Mucosa of rectum (tissue), 2 donors: ENCODE results near the gene CRY2.

ENCODE experiments used
- H3K27ac ChIP-seq, 2 donors: one replicate each; pipeline ENCODE4 v1.7.0; 2013; ENCODE audit warnings: inconsistent platforms in 2 of 2, low read depth in 2 of 2, low read length in 2 of 2
- H3K27me3 ChIP-seq, 2 donors: one replicate each; pipeline ENCODE4 v1.7.0; 2013; ENCODE audit warnings: low read length in 2 of 2; ENCODE audit not compliant: control insufficient read depth in 2 of 2, insufficient read depth in 2 of 2
- H3K36me3 ChIP-seq, 2 donors: one replicate each; pipeline ENCODE4 v1.7.0; 2013; ENCODE audit warnings: low read length in 2 of 2; ENCODE audit not compliant: control insufficient read depth in 2 of 2, insufficient read depth in 2 of 2
- H3K4me1 ChIP-seq, 2 donors: one replicate each; pipeline ENCODE4 v1.7.0; 2013; ENCODE audit warnings: low read length in 2 of 2, mild to moderate bottlenecking in 1 of 2; ENCODE audit not compliant: control insufficient read depth in 2 of 2, insufficient read depth in 2 of 2
- H3K4me3 ChIP-seq, 2 donors: one replicate each; pipeline ENCODE4 v1.7.0; 2013; ENCODE audit warnings: low read length in 2 of 2
- H3K9ac ChIP-seq, 2 donors: one replicate each; pipeline ENCODE4 v1.7.0; 2013; ENCODE audit warnings: low read length in 2 of 2, low read depth in 1 of 2, mild to moderate bottlenecking in 1 of 2
- H3K9me3 ChIP-seq, 2 donors: one replicate each; pipeline ENCODE4 v1.7.0; 2013; ENCODE audit warnings: low read length in 2 of 2; ENCODE audit not compliant: control insufficient read depth in 2 of 2
- donor health status: healthy.
- donor health status: Normal muscosa, but diverticular disease.

The CRY2 gene

DNA sequence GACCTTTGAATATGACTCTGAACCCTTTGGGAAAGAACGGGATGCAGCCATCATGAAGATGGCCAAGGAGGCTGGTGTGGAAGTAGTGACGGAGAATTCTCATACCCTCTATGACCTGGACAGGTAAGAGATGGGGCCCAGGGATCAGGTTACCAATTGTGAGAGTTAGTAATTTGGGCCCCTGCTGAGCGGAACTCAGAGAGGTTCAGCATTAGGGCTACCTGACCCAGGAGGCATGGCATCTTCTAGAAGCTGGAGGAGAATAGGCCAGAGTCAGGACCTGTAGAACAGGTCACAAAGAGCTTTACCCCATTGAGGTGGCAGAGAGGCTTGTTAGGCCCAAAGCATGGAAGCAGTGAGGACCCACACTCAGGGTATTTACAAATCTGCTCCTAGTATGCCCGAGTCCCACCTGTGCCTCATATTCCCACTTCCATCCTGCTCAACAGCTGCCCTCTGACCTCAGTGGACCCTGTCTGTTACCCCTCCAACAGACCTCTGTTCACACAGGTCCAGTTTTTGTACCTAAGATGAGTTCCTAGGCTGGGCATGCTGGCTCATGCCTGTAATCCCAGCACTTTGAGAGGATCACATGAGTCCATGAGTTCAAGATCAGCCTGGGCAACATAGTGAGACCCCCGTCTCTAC lies 11.6 kb downstream of the CRY2 start:
- no peak overlapping the region for H3K4me3 ChIP-seq
- H3K9me3 ChIP-seq, result no peaks in the 10 kb centered on the region
- peaks cover 42 to 61% of the 10 kb centered on the region in 2 donors for H3K36me3 ChIP-seq
- peak overlapping the region; percentile 36 to 43 for H3K9ac ChIP-seq
- no peaks in the 10 kb centered on the region for H3K27me3 ChIP-seq
- H3K27ac ChIP-seq, result peak overlapping the region; percentile 49 to 79
- peaks cover 26 to 28% of the 10 kb centered on the region in 2 donors for H3K4me1 ChIP-seq

GRCh38 chr11:45859661-45860140 lies 12.4 kb downstream of the CRY2 start:
- H3K9ac ChIP-seq, result peak overlapping the region in 1 of 2 donors; percentile 36
- H3K27ac ChIP-seq, result peak overlapping the region; percentile 49 to 79
- no peaks in the 10 kb centered on the region for H3K27me3 ChIP-seq
- H3K4me3 ChIP-seq, result no peak overlapping the region
- peaks cover 26 to 28% of the 10 kb centered on the region in 2 donors for H3K4me1 ChIP-seq
- H3K36me3 ChIP-seq, result peaks cover 42 to 65% of the 10 kb centered on the region in 2 donors
- H3K9me3 ChIP-seq, result no peaks in the 10 kb centered on the region

- peaks cover 26 to 28% of the 10 kb centered on the region in 2 donors for H3K4me1 ChIP-seq
- no peaks in the 10 kb centered on the region for H3K27me3 ChIP-seq
- H3K36me3 ChIP-seq, result peaks cover 42 to 71% of the 10 kb centered on the region in 2 donors
- no peak overlapping the region for H3K4me3 ChIP-seq
- H3K27ac ChIP-seq, result peak overlapping the region; percentile 49 to 79
- no peak overlapping the region for H3K9ac ChIP-seq
- no peaks in the 10 kb centered on the region for H3K9me3 ChIP-seq
Measured at GRCh38 chr11:45860348-45860747, 13.1 kb downstream of the CRY2 start.

- H3K9ac ChIP-seq, result no peak overlapping the region
- H3K27me3 ChIP-seq, result no peaks in the 10 kb centered on the region
- H3K4me3 ChIP-seq, result no peak overlapping the region
- H3K27ac ChIP-seq, result no peak overlapping the region
- peaks cover 42 to 73% of the 10 kb centered on the region in 2 donors for H3K36me3 ChIP-seq
- H3K9me3 ChIP-seq, result no peaks in the 10 kb centered on the region
- H3K4me1 ChIP-seq, result peaks cover 26 to 28% of the 10 kb centered on the region in 2 donors
Measured at GRCh38 chr11:45860764-45861510, 13.7 kb downstream of the CRY2 start.

- H3K9ac ChIP-seq, result no peak overlapping the region
- no peak overlapping the region for H3K4me3 ChIP-seq
- peaks cover 54 to 71% of the 10 kb centered on the region in 2 donors for H3K36me3 ChIP-seq
- H3K27me3 ChIP-seq, result no peaks in the 10 kb centered on the region
- no peak overlapping the region for H3K27ac ChIP-seq
- H3K4me1 ChIP-seq, result peaks cover 10% of the 10 kb centered on the region in 2 donors
- no peaks in the 10 kb centered on the region for H3K9me3 ChIP-seq
Measured at GRCh38 chr11:45864041-45864440, 16.8 kb downstream of the CRY2 start.

DNA sequence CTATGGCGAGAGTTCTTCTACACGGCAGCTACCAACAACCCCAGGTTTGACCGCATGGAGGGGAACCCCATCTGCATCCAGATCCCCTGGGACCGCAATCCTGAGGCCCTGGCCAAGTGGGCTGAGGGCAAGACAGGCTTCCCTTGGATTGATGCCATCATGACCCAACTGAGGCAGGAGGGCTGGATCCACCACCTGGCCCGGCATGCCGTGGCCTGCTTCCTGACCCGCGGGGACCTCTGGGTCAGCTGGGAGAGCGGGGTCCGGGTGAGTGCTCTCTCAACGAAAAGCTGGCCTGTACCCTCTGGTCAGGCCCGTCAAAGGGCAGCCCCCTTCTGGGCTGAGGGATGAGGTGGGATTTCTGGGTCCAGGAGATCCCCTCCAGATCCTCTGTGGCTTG lies 22.3 kb downstream of the CRY2 start:
- H3K36me3 ChIP-seq, result peaks cover 66 to 76% of the 10 kb centered on the region in 2 donors
- H3K27me3 ChIP-seq, result no peaks in the 10 kb centered on the region
- H3K9me3 ChIP-seq, result no peaks in the 10 kb centered on the region
- no peak overlapping the region for H3K9ac ChIP-seq
- H3K27ac ChIP-seq, result no peak overlapping the region
- H3K4me3 ChIP-seq, result no peak overlapping the region
- no peaks in the 10 kb centered on the region for H3K4me1 ChIP-seq

GRCh38 chr11:45870706-45871105 lies 23.4 kb downstream of the CRY2 start:
- Histone ChIP-seq H3K27me3 (no peaks in the 10 kb centered on the region), H3K27ac (no peak overlapping the region), H3K36me3 (peaks cover 66 to 75% of the 10 kb centered on the region in 2 donors), H3K9ac (no peak overlapping the region), H3K4me1 (no peaks in the 10 kb centered on the region), H3K4me3 (no peak overlapping the region), H3K9me3 (no peaks in the 10 kb centered on the region)

GRCh38 chr11:45871638-45872037 lies 24.4 kb downstream of the CRY2 start:
- Histone ChIP-seq H3K9ac (no peak overlapping the region), H3K27me3 (no peaks in the 10 kb centered on the region), H3K27ac (no peak overlapping the region), H3K9me3 (no peaks in the 10 kb centered on the region), H3K36me3 (peaks cover 68 to 75% of the 10 kb centered on the region in 2 donors), H3K4me3 (no peak overlapping the region), H3K4me1 (no peaks in the 10 kb centered on the region)

GRCh38 chr11:45872651-45873356 lies 25.5 kb downstream of the CRY2 start:
- Histone ChIP-seq H3K4me3 (no peak overlapping the region), H3K4me1 (no peaks in the 10 kb centered on the region), H3K27me3 (no peaks in the 10 kb centered on the region), H3K36me3 (peaks cover 70 to 80% of the 10 kb centered on the region in 2 donors), H3K9me3 (no peaks in the 10 kb centered on the region), H3K9ac (no peak overlapping the region), H3K27ac (no peak overlapping the region)

GRCh38 chr11:45876401-45876800 lies 29.1 kb downstream of the CRY2 start:
- Histone ChIP-seq H3K4me1 (no peaks in the 10 kb centered on the region), H3K27me3 (no peaks in the 10 kb centered on the region), H3K9me3 (no peaks in the 10 kb centered on the region), H3K36me3 (peaks cover 49 to 77% of the 10 kb centered on the region in 2 donors), H3K4me3 (no peak overlapping the region), H3K9ac (no peak overlapping the region), H3K27ac (no peak overlapping the region)
